GM18870 (cell line): ENCODE results near the gene TTC7B.

Experiments used
- ATAC-seq: cut with Tn5 transposase; IDR thresholded peaks from one replicate; pipeline ENCODE4 v1.9.1; 2021; ENCODE audit warnings: moderate library complexity; ENCODE audit not compliant: unreplicated experiment

Gene TTC7B

DNA sequence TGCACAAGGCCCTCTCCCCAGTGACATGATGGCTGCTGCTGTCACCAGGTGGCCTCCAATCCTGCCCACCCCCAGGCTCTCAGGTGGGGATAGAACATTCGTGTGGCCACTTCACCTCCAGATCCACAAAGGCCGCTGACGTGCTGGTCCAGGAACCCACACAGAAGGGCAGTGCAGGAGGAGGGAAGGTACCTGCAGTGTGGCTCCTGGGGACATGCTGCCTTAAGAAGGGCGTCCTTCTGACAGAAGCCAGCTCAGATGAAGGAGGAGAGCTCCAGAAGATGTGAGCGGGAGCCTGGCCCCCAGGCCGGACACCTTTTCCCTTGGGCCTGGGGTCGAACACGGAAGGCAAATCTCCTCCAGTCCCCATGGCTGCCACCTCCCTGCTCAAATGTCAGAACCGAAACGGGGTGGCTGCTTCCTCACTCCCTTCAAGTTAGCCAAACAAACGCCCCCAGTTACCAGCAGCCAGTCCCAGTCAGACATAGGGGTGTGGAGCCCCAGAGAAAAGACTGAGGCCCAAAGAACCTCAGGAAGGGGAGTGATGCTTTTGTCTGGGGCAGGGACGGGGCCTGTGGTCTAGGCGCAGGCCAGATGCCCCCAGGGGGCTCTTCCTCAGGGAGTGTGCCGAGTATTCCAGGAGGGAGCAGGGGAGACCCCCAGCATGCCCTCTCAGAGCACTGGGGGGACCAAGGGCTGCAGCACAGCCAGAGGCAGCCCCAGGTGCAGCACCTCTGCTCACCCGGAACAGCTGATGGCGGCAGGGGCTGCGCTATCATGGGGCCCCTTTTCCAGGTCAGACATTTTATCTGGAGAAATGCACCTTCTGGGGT lies 263.5 kb downstream of the TTC7B start:
- no peak for ATAC-seq

DNA sequence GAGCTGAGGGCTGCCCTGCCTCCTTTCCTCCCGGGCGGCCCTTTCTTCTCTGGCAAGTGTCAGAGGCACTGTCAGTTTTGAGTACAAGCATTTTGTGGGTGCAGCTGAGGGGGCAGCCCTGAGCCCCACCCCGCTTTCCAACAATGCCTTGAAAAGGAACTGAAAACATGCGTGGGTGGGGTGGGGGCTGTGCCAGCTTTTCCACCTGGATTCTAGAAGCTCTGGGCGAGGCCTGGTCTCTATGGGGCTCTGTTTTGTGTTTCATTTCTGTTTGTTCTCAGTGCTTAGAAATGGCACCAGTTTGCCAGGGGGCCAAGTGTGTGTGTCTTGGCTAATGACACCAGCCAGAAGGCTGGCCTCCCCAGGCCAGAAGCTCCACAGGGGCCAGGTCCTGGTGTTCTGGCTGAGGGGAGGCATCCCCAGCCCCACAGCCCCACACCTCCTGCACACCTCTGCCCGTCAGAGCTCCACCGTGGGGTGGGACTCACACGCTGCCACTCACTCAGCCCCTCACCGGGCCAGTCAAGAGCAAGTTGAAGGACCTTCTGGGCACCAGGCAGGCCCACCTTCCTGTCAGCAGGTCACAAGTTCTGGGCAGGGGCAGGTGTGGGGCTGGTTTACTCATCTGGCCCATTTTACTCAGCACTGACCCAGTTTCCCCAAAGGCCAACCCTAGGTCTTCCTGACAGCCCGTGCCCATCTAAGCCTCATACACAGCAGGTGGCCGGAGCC lies 264.3 kb downstream of the TTC7B start:
- no peak for ATAC-seq

DNA sequence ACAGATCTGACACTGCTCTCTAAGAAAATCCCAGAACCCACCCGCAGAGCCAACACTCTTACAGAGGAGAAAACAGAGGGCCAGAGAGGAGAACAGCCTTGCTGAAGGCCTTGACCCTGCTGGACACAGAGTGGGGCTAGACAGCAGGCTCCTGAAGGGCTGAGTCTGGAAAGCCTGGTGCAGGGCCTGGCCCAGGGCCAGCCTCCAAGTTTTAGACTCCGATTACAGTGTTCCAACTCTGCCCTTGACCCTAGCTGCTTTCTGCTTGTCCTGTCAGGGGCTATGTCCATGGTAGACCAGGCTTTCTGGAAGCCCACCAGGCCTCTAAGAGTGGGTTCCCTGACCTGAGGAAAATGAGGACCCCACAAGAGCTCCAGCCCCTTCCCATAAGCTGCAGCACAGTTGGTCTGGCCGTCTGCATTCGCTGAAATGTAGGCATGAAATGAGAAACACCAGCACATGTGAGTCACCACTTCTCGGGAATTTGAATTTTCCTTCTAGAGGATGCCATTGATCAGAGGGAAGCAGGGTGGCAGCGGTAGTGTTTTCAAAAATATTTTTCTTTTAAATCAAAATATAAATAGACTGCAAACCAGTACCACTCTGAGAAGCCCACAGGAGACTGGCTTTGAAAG lies 265.0 kb downstream of the TTC7B start:
- no peak for ATAC-seq

DNA sequence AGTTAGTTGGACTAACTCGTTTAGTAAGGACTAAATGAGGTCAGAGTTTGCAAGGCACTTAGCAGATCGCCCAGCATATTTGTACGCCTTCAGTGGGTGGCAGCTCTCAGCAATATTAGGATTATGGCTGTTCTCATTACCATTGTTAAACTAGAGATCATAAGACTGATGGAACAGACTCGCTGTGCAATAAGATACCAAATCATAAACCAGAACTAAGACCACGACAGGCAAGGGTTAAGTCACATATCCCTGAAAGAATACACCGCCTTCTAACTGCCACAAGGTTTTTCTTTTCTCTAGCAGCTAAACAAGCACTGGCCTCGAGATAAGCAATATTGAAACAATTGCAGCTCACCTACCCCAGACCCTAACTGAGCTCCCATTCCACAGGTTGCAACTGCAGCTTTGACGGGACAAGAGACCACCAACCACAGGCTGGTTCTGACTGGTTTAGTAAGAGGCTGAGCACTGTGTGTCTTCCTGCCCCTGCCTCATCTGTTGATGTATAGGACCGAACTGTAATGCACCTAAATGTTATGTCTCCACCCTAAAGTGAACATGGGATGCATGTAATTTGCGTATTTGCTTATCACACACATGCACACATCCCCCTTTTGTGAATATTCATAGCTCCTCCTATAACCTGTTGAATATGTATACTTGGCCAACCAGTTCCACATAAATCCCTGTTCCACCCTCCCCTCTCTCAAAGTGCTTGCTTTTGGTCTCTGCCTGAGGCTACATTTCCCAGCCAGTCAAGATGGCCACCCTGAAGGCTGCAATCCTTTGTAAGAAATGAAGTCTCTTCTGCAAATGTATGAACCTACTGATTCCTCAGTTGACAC lies 266.2 kb downstream of the TTC7B start:
- no peak for ATAC-seq

DNA sequence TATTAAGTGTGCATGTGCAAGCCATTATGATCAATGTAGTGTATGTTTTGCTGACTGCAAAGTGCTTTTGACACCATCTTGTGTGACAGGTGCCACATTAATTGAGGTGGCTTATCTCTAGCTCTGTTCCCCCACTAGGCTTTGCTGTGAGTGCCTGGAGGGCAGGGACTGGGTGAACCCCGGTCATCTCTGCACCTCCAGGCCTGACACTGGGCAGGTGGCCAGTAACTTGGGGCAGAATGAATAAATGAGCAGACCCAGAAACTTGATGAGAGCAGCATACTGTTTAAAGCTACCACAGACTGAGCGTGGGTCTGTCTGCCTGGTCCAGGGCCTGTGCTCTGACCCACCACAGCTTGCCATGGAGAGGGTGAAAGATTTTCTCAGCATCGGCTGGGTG lies 267.8 kb downstream of the TTC7B start:
- ATAC-seq: no peak

DNA sequence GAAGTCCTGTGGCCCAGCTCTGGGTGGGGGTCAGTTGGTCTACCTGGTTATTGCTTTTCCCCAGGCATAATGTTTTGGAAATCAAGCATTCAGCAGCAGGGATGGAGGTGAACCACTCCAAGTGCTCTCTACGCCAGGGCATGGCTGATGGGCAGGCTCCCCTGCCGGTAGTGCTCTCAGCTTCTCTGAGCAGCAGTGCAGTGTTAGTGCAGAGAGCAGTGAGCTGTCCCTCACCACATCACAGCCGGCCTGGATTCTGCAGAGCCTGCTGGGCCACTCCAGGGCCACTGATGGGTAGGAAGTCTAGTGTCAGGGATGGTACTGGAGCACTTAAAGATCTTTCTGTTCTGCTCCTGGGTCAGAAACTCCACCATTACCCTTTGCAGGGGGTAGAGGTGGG lies 268.3 kb downstream of the TTC7B start:
- no peak for ATAC-seq

DNA sequence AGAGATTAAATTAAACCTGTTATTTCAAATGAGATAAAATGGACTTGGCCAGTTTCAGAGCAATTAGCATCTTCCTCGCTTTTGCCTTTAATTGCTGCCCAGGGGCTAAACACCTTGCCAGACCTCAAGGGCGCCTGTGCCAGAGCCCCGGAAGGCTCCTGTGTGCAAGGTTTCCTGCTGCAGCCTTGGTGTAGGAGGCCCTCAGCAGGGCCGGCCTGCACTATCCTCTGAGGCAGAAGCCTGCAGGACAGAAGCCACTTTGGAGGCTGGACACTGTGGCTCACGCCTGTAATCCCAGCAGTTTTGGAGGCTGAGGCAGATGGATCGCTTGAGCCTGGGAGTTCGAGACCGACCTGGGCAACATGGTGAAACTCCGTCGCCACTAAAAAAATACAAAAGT lies 269.0 kb downstream of the TTC7B start:
- no peak for ATAC-seq

DNA sequence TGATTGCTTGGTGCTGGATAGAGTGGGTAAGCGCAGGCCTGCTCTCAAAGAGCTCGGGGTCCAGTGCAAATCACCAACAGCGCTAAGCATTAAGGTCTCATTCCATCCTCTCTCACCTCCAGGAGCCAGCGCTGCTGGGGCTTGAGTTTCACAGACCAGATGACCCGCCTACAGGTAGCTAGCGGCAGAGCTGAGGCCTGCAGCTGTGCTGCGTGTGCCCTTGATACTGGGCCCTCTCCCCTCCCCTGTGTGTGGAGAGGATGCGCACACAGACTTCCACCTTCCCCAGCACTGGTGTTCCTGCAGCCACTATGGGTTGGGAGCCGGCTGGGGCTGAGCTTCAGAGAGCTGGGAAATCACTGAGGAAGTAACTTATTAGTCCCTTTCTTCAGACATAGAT lies 269.5 kb downstream of the TTC7B start:
- no peak for ATAC-seq

DNA sequence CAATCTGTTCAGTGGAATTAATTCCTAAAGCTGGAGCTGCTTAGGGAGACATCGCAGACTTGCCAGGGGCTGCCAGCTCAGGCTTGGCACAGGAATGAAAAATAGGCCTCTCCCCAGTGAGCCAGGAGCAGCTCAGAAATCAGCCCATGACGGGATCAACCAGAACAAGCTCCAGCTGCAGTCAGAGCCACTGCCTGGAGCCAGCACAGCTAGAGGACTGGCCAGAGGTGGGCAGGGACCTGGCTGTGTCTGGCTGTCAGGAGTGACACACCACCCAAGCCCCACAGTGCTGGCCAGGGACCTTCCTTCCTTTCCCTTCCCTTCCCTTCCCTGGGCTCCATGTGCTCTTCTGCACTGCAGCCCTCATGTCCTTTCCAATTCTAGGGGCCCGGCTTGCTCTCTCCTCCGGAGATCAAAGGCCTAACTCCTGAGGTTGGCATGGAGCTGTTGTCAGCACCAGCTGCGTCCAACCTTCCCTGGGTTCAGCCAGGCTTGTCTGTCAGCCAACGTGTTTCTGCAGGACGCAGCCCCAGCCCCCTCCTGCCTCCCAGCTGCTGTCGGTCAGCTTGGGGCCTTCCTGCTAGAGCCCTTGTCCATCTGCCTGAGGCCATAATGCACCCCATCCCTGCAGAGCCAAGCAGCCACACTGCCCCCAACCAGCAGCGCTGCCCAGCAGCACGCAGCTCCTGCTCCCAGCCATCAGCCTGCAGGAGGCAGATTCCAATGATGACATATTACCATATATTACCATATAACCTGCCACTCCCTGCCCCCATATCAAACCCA lies 270.1 kb downstream of the TTC7B start:
- ATAC-seq: no peak

DNA sequence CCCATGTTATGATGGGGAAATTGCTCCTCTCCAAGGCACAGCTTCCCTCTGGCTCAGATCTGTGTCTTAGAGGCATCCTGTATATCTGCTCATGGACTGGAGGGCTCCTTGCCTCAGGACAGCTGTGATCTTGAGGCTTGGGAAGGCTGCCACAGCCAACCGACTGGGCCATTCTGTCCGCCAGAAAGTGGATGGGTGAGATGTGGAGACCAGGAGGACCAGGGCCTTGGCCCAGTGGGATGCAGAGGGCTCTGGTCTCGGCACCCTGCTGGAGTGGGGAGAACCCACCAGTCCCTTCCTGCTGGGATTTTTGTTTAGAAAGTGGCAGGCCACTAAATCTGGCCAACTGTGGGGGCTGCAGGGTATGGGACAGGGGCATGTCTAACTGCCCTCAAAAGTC lies 270.8 kb downstream of the TTC7B start:
- ATAC-seq: no peak

DNA sequence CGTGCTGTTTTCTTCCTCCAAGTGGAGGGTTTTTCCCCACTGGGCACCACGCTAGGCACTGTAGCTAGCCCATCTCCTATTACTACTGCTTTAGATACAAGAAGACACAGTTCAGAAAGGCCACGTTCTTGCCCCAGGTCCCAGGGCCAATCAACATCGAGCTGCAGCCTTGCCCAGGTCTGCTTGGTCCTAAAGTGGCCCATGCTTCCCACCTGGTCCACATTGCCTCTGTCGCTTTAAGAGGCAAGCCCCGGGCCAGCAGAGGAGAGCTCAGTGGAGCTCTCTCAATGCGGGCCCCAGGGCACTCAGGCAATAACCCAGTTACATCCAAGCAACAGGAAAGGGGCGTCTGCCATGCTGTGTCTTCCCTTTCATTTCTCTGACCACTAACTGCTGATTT lies 271.3 kb downstream of the TTC7B start:
- no peak for ATAC-seq

DNA sequence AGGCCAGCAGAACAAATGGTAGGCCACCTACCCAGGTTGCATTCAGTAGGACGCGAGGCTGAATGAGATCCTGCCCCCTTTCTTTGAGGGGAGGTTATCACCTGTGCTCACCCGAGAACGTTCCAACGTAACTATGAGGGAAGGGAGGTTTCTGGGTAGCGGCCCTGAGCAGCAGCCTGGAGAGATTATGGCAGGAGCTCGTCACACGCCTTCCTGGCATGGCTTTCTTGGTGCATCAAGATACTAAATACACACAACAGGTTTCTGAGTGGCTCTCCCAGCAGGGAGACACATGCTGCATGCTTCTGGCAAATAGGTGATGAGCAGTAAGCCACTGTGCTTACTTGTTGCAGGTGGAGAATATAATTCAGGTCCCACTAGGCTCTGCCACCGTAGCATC lies 271.7 kb downstream of the TTC7B start:
- no peak for ATAC-seq

DNA sequence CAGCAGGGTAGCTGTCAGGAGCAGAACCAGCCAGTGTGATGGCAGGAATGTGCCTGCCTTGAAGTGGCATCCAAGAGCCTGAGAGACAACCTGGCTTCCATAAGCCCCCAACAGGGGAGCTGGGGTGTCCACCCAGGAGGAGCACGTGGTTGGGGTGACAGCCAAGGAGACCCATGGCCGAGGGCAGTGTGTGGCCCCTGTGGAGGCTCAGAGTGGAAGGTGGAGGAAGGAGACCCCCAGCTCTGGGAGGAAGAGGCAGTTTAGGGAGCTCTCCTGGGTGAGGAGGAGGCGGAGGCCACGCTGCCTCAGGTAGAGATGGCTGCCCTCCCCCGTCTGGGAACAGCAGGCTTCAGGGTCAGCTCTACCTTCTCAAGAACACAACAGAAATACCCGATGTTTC lies 272.4 kb downstream of the TTC7B start:
- no peak for ATAC-seq

DNA sequence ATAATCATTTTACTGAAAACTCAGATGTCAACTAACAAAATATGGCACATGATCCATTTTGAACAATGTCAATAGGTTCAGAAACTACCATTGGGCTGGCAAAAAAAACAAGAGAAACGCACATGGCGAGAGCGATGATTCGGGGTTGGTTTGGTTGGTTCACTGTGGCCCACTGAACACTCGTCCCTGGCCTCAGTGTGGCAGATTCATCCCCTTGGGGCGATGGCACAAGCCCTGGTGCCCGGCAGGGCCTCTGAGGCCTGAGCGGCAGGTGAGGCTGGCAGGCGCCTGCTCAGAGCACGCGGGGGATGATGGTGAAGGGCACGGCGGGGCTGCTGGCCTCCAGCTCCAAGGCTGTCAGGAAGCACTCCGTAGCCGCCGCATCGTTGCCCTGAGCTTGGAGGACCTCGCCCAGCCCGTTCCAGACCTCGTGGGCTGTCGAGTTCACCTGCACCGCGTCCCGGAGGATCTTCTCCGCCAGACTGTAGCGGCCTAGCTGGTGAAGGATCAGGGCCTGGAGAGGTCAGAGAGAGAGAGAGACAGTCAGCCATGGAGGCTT lies 275.1 kb downstream of the TTC7B start:
- ATAC-seq: no peak

DNA sequence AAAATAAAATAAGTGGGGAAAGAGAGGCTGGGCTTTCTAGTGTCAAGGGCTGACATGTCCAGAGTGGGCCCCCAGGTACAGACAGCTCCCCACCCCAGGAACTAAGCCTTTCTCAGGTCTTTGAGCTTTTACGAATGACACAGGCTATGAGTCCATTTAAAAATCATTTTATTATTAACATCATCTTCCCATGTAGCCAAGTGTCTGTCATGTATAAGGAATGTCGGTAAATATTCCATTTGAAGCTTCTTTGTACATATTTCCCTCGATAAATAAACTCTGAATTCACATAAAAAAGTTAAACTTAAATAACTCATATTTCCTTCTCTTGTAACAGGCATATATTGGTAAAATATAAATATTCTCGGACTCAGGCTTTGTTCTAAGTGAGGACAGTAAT lies 275.8 kb downstream of the TTC7B start:
- no peak for ATAC-seq

DNA sequence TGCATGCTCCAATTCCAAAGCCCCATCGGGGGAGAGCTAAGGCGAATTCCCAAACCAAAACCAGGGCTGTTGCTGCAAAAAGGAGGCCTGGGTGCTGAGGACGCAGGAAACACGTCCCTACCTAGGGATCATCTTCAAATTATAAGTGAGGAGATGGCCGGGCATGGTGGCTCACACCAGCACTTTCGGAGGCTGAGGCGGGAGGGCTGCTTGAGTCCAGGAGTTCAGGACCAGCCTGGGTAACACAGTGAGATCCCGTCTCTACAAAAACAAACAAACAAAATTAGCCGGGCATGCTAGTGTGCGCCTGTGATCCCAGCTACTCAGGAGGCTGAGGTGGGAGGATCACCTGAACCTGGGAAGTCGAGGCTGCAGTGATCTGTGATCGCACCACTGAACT lies 276.2 kb downstream of the TTC7B start:
- no peak for ATAC-seq

DNA sequence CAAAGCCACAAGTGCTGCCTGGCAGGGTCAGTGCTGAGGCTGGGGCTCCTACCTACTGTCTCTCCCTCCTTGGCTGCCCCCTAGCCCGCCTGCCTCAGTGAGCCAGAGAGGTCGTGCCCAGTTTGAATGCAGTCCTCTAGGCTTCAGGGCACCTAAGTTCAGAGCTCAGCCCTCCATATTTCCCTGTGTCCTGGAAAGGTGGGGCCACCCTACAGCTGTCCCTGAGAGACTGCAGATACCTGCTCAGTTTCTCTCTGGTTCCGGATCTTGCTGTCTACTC lies 276.8 kb downstream of the TTC7B start:
- ATAC-seq: no peak

DNA sequence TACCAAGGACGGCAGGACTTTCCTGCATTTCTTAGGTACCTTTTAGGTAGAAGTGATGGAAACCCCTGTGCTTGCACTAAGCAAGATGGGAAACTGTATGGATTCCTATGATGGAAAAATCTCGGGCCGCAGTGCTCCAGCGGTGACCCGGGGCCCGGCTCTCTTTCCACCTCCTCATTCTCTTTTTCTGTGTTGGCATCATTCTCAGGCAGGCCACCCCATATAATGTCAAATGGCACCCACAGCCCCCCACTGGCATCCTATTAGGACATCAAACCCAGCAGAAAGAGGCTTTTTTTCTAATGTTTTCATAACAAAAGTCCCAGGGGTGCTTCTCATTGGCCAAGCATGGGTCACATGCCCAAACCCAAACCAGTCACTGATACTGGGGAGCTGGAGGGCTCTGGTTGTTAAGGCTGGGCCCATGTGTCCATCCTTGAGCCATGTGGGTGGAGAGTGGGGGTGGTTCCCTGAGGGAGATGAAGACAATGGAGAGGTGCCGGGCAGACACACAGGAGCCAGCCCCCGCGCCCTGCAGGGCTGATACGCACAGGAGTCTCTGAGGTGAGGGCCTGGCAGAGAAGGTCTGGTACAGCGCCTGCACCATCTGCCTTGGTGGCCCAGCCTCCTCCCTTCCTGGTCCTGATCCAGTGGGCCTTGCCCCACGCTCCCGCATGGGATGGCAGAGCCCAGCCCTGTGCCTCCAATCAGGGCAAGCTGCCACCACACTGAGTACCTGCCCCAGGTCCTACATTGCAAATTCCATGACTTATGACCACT lies 277.3 kb downstream of the TTC7B start:
- no peak for ATAC-seq

DNA sequence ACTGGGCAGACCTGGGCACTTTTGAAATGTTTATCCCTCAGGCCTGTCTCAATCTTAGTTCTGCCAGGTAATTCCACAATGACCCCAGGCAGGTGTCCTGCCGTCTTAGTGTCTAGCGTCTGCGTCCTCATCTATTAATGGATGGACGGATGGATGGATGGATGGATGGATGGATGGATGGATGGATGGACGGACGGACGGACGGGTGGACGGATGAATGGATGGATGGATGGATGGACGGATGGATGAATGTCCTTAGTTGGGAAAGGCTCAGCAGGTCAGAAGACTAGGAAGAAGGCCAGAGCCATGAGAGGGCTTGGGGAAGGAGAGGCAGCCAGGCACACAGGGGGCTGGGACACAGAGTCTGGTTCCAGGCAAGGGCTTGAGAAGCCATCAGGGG lies 278.1 kb downstream of the TTC7B start:
- ATAC-seq: no peak
